HG03097 (cell line): ENCODE results near the gene PARL.
"Not testable (repeated sequence)": the region's sequence is repeated elsewhere in the genome, so short reads cannot be mapped to it uniquely, and the experiment has no call there.

Source experiments
- ATAC-seq: cut with Tn5 transposase; IDR thresholded peaks from one replicate; pipeline ENCODE4 v1.9.1; 2021; ENCODE audit not compliant: unreplicated experiment, low FRiP score

PARL gene

DNA sequence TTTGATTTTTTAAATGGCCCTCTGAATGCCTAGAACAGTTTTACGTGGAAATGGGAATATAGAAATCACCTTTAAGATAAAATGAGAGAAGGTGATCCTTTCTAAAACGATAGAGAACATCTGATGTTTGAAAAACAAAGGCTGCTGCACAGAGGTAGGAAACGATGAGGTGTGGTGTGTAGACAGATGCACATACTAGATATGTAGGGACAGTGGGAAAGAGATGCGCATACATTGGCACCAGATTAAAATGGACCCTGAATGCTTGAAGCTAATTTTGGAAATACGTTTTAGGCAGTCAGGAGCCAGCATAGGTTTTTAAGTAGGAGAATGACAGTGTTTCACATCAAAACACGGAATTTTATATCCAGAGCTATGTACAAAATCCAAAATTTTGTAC, 88.3 kb downstream of the PARL start:
- no peak for ATAC-seq

DNA sequence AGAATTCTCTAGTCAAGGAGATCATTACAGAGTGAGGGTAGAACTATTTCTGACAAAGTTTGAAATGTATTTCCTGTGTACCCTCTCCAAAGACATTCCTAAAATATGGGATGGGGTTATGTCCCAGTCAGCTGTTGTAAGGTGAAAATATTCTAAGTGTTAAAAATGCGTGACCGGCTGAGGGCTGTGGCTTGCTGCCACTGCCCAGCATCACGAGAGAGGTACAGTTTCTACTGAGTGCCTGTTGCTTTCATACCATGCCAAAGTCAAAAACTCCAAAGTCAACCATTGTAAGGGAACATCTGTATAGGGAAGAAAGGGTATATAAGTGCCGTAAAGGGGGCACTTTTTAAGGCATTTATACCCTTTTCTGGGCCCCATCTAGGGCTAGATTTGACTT, 90.2 kb downstream of the PARL start:
- ATAC-seq, result no peak

DNA sequence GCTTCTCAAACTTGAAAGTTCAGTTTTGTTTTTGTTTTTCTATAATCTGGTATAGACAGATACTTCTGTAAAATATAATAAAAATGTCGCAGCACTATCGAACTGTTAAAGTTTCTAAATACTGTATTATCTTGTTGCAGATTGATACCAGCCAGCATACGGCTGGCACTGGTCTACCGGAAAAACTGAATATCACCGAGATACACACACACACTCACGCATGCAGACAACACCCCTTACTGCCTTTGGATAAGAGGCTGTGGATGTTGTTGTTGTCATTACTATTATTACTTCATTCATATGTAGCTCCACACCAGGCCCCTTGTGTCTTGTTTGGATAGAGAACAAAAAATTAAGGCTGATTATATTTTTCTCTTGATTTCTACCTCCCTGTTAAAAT, 91.7 kb downstream of the PARL start:
- ATAC-seq, result no peak

DNA sequence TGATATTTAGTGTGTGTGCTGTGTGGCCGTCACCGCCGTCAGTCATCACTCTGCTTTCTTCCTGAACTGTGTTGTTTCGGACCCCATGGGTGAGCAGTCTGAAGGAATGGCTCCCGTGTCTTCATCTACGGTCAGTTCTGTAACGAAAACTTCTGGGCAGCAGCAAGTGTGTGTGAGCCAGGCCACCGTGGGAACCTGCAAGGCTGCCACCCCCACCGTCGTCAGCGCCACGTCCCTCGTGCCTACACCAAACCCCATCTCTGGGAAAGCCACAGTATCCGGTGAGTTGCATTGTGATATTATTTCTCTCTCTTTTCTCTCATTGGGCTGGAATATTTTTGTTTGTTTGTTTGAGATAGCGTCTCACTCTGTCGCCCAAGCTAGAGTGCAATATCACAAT, 94.0 kb downstream of the PARL start:
- ATAC-seq, result no peak

DNA sequence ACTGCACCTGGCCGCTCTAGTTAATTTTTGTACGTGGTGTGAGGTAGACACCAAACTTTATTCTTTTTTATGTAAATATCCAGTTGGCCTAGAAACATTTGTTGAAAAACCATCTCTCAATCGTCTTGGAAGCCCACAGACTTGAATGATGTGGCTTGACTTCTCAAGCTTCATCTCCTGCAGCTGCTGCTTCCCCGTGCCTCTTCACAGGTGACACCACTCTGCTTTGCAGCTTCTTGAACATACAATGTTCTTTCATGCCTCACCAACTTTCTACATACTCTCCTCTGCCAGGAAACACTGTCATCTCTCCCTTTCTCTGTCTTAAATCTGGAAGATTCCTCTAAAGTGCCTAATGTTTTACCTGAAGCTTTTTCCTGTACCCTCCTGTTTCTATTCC, 94.9 kb downstream of the PARL start:
- ATAC-seq, result no peak

DNA sequence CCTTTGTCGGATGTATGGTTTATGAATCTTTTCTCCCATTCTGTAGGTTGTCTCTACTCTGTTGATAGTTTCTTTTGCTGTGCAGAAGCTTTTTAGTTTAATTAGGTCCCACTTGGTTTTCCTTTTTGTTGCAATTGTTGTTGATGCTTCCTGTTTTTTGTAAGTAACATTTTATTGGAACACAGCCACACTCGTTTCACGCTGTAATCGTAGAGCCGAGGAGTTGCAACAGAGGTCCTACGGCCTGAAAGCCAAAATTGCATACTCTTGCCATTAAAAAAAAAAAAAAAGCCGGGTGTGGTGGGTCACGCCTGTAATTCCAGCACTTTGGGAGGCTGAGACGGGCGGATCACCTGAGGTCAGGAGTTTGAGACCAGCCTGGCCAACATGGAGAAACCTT, 100.2 kb downstream of the PARL start:
- not testable (repeated sequence) for ATAC-seq

DNA sequence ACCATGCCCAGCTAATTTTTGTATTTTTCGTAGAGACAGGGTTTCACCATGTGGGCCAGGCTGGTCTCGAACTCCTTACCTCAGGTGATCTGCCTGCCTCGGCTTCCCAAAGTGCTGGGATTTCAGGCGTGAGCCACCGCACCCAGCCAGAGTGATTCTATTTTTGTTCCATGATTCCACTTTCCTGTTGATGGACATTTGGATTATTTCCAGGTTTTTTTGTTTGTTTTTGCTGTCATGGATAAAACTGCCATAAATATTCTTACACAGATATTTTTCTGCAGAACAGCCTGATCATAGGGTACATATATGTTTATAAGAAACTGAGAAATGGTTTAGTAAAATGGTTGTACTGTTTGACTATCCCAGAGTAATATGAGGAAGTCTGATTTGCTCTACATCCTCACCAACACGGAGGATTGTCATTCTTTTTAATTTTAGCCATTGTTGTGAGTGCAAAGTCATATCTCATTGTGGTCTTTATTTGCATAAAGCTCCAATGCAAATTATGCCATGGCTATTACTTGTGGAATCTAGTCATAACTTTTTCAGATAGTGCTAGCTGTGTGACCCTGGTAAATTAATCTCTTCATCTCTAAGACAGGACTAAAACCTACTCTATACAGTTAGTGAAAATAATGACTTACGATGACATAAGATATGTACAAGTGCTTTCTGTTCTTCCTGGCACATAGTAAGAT, 102.0 kb downstream of the PARL start:
- ATAC-seq, result no peak

DNA sequence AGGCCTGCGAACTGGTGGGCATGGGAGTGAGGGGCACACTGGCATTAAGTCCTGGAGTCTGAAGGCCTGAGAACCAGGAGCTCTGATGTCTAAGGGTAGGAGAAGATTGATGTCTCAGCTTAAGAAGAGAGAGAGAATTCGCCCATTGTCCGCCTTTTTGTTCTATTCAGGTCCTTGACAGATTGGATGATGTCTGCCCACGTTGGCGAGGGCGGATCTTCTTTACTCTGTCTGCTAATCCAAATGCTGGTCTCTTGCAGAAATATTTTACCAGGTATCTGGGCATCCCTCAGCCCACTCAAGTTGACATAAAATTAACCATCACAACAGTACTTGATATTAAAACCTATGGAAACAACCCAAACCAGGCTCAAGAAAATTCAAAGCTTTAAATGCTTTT, 103.4 kb downstream of the PARL start:
- no peak for ATAC-seq

DNA sequence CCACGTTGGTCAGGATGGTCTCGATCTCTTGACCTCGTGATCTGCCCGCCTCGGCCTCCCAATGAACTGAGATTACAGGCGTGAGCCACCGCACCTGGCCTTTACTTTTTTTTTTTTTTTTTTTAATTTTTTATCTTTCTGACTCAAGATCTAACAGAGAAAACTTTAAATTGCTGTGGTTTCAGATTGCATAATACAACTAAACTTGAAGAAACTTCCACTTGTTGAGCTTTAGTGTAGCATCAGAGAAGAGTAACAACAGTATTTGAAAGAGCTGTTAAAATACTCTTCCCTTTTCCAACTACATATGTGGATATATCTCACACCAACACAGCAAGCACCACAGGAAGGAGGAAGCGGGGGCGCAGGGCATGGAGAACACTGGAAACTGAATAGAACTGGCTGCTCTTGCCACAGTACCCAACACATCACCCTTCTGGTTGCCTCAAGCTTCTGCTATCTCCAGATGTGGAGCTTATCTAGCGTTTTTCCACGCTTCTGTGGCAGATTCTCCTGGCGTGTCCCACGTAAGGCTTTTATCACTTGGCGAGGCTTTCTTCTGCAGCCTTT, 104.7 kb downstream of the PARL start:
- no peak for ATAC-seq
